ENCODE results near the gene ATG10.
"Not testable (repeated sequence)": the region's sequence is repeated elsewhere in the genome, so short reads cannot be mapped to it uniquely, and the experiment has no call there.

Gene ATG10

DNA sequence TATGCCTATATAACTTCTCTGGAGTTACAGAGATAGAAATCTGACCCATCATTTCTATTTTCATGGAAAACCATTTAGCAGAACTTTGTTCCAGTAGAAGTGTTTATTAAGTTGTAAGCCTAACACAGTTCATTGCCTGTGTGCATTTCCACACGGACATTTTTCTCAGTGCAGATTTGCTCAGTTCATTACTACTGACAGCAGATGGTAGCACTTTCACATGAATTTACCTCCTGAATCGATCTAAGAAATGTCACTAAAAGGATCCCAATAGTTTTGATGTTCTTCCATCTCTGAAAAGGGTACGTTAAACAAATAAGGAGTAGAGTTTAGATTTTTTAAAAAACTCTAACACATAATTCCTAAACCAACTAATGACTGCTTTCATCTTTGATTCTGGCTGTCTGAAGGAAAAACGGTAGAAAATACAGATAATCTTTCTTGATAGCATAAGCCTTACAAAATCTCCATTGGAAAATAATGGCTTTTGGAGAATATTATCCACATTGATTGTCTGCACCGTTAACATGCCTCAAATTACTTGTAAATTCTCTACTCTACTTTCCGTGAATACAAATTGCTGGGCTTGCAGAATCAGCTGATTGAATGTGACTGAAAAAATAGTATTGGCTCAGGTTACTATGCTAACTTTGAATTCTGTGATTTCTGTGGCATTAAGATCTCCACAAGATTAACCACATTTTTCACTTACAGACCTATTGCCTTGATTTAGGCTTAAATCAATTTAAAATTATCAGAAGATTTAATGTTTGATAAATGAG lies 273.2 kb downstream of the ATG10 start:
- DNase-seq: no peak

- no peak for DNase-seq
Observed at GRCh38 chr5:82246960-82247574, 275.2 kb downstream of the ATG10 start.

- DNase-seq: no peak
Observed at GRCh38 chr5:82252744-82253143, 280.9 kb downstream of the ATG10 start.

DNA sequence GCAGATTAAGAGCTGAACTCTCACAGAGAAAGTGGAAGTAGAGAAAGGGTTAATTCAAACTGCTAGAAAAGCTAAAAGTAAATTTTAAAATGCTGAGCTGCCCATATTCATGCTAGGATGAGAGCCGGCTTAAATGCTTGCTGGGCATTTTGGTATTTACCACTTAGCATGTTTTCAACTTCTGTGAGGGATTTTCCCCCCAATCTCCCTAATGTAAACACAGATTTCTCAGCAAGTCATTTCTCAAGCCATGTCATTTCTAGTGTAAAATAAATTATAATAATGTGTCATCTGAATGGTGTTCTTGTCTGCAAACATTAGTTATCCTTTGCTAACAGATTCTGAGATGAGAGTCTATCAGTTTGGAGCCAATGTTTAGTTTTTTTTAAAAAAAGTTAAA lies 284.0 kb downstream of the ATG10 start:
- peak in 1 of 5 experiments; percentile 45 for DNase-seq

- DNase-seq: no peak
Observed at GRCh38 chr5:82257247-82257646, 285.4 kb downstream of the ATG10 start.

- DNase-seq: no peak
Observed at GRCh38 chr5:82257729-82258128, 285.9 kb downstream of the ATG10 start.

GRCh38 chr5:82259172-82259800 lies 287.5 kb downstream of the ATG10 start:
- DNase-seq: peak in 1 of 5 experiments; percentile 13

DNA sequence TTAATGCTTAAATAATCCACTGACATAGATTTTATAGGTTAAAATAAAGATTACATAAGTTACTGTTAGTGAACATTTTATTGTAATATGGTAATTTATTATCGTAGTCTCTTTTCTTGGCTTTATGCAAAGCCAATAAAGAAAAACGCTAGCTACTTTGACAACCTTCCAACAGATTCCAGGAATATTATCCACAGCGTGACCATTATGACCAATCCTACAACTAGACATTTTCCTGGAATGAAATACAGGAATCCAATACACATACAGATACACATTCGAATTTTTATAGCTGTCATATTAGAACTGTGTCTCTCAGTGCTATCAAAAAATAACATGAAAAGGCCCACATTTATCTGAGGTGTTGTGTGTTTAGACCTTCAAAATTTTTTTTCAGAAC lies 293.2 kb downstream of the ATG10 start:
- no peak for DNase-seq

DNA sequence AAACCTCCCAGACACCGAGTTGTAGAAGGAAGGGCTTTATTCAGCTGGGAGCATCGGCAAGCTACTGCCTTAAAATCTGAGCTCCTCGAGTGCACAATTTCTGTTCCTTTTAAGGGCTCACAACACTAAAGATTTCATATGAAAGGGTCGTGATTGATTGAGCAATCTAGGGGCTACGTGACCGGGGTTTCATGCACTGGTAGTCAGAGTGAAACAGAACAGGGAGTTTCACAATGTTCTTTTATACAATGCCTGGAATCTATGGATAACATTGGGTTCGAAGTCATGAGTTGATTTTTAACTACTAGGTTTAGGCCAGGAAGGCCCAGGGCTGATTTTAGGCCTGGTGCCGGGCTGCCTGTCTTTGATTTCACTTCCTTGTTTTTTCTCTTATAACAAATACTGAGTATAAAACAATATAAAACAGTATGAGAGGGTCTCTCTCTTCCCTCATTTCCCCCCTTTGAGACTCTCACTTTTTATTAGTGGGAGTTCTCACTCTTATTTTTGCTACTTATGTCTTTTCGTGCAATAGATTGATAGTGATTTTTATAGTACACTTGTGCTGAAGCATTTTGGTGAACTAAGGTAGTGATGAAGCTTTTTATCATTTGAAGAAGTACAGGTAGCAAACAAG lies 295.6 kb downstream of the ATG10 start:
- not testable (repeated sequence) for DNase-seq

DNA sequence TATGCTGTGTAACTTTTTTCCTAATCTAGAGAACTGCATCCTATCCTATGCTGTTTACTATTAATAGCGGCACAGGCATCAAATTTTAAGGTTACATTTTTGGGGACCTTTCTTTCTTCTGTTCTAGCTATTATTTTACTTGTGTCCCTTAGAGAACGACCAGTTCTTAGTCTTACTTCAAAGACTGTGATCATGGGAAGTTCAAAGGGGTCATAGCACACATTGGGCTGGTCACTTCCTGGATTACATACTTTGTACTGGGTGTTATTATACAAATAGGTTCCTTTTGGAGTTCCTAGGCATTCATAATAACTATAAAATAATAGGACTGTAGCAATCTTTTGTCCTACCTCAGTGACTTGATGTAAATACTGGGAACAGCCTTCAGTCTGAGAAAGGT lies 297.5 kb downstream of the ATG10 start:
- DNase-seq: not testable (repeated sequence)

GRCh38 chr5:82272571-82273356 lies 300.9 kb downstream of the ATG10 start:
- peak in 1 of 5 experiments; percentile 53 for DNase-seq

GRCh38 chr5:82273426-82273825 lies 301.6 kb downstream of the ATG10 start:
- DNase-seq: not testable (repeated sequence)

DNA sequence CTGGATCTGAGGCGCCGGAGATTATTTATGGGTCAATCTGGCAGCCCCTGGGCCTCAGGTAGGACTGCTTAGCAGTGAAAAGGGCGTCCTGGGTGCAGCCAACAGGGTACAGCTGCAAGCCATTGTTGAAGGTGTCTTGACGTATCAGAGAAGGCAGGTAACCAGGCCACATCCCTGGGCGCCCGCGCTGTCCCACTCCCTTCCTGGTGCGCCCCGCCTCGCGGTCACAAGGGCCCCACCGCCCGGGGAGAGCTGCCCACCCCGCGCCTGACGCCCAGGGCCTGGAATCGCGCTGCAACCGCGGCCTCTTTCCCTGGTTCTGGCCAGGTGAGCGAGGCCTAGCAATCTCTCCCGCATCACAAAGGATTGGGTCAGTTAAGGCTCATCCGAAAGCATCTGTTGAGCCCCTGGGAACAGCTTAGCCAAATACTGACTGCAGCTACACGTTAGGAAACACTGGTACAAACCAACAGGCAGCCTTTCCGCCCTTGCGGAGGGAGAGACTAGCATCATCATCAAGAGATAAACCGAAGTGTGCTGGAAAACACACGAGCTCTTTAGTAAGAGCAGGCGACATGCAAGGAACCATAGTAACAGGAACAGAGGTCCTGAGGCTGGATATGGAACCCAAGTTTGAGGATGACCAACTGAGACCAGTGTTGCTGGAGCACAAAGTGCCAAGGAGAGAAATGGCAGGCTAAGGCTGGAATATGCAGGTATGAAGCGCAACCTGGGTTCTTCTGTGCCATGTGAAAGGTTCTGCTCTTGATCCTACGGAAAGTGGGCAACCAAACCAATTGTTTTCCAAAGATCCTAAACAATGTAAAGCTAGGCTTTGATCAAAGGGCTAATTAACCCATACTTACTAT lies 302.8 kb downstream of the ATG10 start:
- DNase-seq: no peak

DNA sequence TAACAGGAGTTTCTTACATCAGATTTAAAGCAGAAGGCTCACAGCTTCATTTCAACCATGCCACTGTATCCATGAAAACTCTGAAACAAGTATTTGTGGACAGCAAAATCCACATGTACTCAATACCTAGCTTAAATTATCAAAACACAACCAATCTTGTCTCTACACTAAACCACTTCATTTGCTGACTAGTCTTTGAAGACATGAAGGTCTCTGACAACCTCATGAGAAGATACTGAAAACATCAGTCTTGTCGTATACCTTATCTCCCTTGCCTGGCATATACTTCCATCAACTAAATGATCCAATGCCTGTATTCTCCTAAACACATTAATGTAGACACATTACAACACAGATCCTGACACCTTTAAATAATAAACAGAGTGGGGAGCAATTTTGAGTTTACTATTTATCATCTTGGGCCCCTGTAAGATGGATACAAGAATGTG lies 303.4 kb downstream of the ATG10 start:
- DNase-seq: no peak

DNA sequence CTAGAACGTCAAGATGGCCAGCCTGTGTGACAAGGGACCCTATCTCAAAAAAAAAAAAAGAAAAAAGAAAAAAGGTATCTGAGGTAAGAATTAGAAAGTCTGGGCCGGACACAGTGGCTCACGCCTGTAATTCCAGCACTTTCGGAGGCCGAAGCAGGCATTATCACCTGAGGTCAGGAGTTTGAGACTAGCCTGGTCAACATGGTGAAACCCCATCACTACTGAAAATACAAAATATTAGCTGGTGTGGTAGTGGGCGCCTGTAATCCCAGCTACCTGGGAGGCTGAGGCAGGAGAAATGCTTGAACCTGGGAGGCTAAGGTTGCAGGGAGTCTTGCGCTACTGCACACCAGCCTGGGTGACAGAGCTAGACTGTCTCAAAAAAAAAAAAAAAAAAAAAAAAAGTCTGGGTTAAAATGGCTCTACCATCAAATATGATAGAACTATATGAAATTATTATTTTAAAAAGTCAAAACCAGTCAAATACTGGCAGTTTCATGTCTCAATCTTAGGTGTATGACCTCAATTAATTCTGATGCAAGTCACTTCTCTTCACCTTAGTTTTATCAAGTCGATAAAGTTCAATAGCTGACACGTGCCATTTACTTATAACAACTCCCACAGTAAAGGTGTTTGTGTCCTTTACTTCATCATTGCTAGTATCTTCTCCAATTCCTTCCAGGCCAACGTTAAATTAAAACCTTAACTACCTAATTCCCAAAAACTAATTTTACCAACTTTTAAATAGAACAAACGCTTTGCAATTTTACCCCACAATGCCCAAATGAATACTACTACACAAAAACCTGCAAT lies 305.2 kb downstream of the ATG10 start:
- no peak for DNase-seq

- DNase-seq: peak in 1 of 5 experiments; percentile 28
Observed at GRCh38 chr5:82277613-82277986, 305.8 kb downstream of the ATG10 start.

DNA sequence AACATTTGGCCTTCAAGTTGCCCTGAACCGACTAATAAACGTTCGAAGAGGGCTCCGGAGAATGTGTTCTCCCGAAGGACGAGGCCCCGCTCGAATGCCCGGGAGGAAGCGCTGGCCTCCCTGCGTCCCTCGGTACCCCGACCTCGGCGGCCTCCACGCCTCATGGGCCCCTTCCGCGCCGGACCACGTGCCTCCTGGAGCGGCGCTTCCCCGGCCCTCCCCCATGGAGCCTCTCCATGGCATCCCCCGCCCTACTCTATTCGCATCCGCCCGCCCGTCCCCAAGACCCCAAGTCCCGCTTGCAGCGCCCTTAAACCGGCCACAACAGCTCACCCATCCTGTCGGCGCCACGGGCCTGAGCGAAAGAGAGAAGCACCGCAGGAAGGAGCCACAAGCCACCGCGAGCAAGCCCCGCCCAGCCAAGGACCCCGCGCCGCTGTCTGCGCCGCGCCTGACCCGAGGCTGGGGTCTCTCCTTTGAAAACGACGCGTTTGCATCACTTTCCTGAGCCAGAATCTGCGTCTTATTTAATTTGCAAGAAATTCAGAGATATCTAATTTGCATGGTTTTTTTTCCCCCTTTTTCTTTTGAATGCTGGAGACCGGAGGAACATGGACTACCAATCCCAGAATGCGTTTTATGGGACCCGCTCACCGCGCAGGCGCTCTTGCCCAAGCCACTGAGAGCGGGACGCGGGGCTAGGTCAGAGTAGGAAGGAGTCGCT lies 306.3 kb downstream of the ATG10 start, which contains the start of gene RPS23:
Gene RPS23 (minus strand): TSS at position 368 of the 724 bp plus-strand sequence. CDS start 31 bp downstream, at position 337.
- peak; percentile 59 to 94 (median 79) for DNase-seq

GRCh38 chr5:82278711-82279370 lies 307.0 kb downstream of the ATG10 start:
- DNase-seq: no peak

DNA sequence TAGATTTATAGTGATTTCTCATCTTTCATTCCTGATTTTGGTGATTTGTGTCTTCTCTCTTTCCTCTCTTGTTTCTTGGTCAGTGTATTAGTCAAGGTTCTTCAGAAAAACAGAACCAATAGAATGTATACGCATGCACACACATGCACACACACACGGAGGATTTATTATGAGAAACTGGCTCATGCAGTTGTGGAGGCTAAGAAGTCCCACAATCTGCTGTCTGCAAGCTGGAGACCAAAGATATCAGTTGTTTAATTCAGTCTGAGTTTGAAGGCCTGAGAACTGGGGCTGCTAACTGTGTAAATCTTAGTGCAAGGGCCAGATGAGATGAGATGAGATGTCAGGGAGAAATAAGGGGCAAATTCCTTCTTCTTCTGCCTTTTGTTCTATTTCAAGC lies 312.1 kb downstream of the ATG10 start:
- DNase-seq: no peak

Data from T-helper 2 cell (primary cell).